Muscle layer of colon (tissue), 2 donors: Measurements from ENCODE around the gene UGDH.

Experiments used
- H3K27ac ChIP-seq: one replicate; pipeline ENCODE4 v1.7.0; 2013; ENCODE audit warnings: low read depth, mild to moderate bottlenecking, low read length, moderate library complexity
- H3K27me3 ChIP-seq, 2 donors: one replicate each; pipeline ENCODE4 v1.7.0; 2013; ENCODE audit warnings: low read length in 2 of 2, mild to moderate bottlenecking in 2 of 2; ENCODE audit not compliant: insufficient read depth in 2 of 2, control insufficient read depth in 1 of 2
- H3K36me3 ChIP-seq: one replicate; pipeline ENCODE4 v1.7.0; 2013; ENCODE audit warnings: mild to moderate bottlenecking, low read length; ENCODE audit not compliant: insufficient read depth
- H3K4me1 ChIP-seq: one replicate; pipeline ENCODE4 v1.7.0; 2013; ENCODE audit warnings: mild to moderate bottlenecking, low read length; ENCODE audit not compliant: insufficient read depth
- H3K4me3 ChIP-seq, 2 donors: one replicate each; pipeline ENCODE4 v1.7.0; 2013; ENCODE audit warnings: low read length in 2 of 2, low read depth in 1 of 2, mild to moderate bottlenecking in 1 of 2, moderate library complexity in 1 of 2
- H3K9ac ChIP-seq: one replicate; pipeline ENCODE4 v1.7.0; 2013; ENCODE audit warnings: low read length
- H3K9me3 ChIP-seq: one replicate; pipeline ENCODE4 v1.7.0; 2013; ENCODE audit warnings: mild to moderate bottlenecking, low read length
- donor health status: abdominal sarcoma.
- donor health status: Adenocarcinoma of cecum.

UGDH gene

DNA sequence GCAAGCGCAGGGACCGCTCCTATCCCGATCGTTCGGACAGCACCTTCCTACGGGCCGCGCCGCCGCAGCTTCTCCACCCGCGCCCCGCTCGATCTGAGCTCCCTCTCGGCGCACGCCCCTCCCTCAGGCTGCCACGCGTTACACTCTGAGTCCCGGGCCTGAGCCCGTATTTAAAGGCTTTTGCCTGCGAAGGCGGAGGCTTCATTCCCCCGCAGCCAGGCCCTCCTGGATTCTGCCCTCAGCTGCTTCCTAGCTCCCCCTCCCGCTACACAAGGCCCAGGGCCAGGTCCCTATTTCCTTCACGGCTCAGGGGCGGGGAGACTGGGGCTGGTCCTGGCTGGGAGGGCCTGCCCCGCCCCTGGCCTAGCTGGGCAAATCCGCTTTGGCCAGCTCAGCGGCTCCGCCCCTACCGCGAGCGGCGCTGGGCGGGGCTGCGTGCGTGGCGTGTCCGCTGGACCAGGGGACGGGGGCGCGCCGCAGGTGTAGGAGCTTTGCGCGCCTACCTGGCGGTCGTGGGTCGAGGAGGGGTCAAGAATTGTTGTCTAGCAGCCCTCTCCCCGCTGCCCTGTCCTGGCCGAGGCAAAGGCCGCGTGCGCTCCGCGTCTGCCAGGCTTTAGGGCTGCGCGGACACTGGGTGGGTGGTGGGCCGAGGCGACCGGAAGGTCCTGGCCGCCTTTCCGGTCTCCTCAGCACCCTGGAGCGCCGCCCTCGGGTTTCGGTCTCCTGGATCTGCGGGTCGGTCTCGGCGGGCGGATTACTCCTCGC lies at the start of gene UGDH:
TSS of gene UGDH (minus strand) at position 144 of the 765 bp plus-strand sequence. CDS start 5,927 bp downstream, outside the sequence.
- Histone ChIP-seq H3K27me3 (no peaks in the 10 kb centered on the region), H3K4me1 (peaks cover 16% of the 10 kb centered on the region), H3K9ac (peak within 1 kb of the TSS; percentile 81), H3K36me3 (peaks cover 5% of the 10 kb centered on the region), H3K4me3 (peak within 1 kb of the TSS; percentile 30 to 79), H3K9me3 (no peaks in the 10 kb centered on the region), H3K27ac (peak within 1 kb of the TSS; percentile 90)

- peaks cover 5% of the 10 kb centered on the region for H3K36me3 ChIP-seq
- H3K4me3 ChIP-seq = no peak overlapping the region
- H3K27me3 ChIP-seq = no peaks in the 10 kb centered on the region
- no peaks in the 10 kb centered on the region for H3K9me3 ChIP-seq
- no peak overlapping the region for H3K9ac ChIP-seq
- H3K27ac ChIP-seq = no peak overlapping the region
- no peaks in the 10 kb centered on the region for H3K4me1 ChIP-seq
These were observed 47.7 kb upstream of the UGDH start for GRCh38 chr4:39574946-39575345.

DNA sequence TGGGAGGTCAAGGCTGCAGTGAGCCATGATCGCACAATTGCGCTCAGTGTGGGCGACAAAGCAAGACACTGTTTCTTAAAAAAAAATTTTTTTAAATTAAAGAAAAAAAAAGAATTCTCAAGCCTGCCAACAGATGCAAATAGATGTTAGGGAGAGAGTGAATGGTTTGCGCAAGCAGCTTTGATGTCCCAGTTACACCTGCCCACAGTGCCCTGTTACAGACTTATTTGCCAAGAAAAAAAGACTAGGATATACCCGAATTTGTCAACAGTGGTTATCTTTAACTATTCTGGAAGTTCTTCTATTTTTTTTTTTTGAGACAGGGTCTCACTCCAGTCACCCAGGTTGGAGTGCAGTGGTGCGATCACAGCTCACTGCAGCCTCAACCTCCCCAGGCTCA lies 44.3 kb upstream of the UGDH start:
- Histone ChIP-seq H3K27me3 (no peaks in the 10 kb centered on the region), H3K9me3 (no peaks in the 10 kb centered on the region), H3K4me1 (no peaks in the 10 kb centered on the region)

DNA sequence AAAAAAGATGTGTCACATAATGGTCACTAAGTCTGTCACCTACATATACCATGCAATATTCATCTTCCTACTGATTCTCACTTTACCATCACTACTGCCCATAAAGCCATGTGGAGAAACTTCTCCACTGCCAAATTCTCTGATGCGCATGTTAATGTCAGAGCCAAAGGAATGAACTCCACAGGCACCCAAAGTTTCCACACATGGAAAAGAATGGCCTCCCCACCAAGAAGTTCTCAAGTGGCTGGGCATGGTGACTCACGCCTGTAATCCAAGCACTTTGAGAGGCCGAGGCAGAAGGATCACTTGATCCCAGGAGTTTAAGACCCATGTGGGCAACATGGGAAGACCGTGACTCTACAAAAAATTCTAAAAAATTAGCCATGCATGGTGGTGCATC lies 43.8 kb upstream of the UGDH start:
- Histone ChIP-seq H3K9ac (no peak overlapping the region), H3K27ac (no peak overlapping the region), H3K36me3 (peaks cover 5% of the 10 kb centered on the region), H3K9me3 (no peaks in the 10 kb centered on the region), H3K27me3 (no peaks in the 10 kb centered on the region), H3K4me1 (no peaks in the 10 kb centered on the region), H3K4me3 (no peak overlapping the region)

More for the DNA sequence above, 44.3 kb upstream of the UGDH start:
- H3K27ac ChIP-seq = no peak overlapping the region
- H3K9ac ChIP-seq = no peak overlapping the region
- H3K4me3 ChIP-seq = no peak overlapping the region
- H3K36me3 ChIP-seq = peaks cover 5% of the 10 kb centered on the region

GRCh38 chr4:39569209-39569608 lies 42.0 kb upstream of the UGDH start:
- H3K9ac ChIP-seq = no peak overlapping the region
- H3K4me1 ChIP-seq = no peaks in the 10 kb centered on the region
- H3K4me3 ChIP-seq = no peak overlapping the region
- H3K36me3 ChIP-seq = peaks cover 14% of the 10 kb centered on the region
- H3K27me3 ChIP-seq = no peaks in the 10 kb centered on the region
- H3K27ac ChIP-seq = no peak overlapping the region
- H3K9me3 ChIP-seq = no peaks in the 10 kb centered on the region

DNA sequence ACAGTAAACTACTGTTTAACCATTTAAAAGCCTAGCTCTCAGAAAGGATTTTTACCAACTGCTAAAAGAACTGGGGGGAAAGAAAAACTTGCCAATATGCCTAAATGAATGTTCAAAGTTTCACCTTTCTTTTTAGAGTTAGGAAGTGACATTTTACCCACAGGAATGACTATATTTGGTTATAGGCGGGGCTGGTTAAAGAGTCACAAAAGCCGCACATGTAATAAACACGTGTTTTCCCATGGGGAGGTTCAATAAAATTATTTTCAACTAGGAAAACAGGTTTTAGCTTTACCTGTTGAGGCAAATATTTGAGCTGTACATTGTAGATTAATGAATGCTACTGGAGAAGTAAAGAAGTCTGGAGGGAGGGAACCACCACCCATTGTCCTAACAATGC lies 41.6 kb upstream of the UGDH start:
- H3K4me1 ChIP-seq = no peaks in the 10 kb centered on the region
- H3K9me3 ChIP-seq = no peaks in the 10 kb centered on the region
- peaks cover 15% of the 10 kb centered on the region for H3K36me3 ChIP-seq
- no peak overlapping the region for H3K4me3 ChIP-seq
- H3K27ac ChIP-seq = no peak overlapping the region
- H3K9ac ChIP-seq = no peak overlapping the region
- H3K27me3 ChIP-seq = no peaks in the 10 kb centered on the region

DNA sequence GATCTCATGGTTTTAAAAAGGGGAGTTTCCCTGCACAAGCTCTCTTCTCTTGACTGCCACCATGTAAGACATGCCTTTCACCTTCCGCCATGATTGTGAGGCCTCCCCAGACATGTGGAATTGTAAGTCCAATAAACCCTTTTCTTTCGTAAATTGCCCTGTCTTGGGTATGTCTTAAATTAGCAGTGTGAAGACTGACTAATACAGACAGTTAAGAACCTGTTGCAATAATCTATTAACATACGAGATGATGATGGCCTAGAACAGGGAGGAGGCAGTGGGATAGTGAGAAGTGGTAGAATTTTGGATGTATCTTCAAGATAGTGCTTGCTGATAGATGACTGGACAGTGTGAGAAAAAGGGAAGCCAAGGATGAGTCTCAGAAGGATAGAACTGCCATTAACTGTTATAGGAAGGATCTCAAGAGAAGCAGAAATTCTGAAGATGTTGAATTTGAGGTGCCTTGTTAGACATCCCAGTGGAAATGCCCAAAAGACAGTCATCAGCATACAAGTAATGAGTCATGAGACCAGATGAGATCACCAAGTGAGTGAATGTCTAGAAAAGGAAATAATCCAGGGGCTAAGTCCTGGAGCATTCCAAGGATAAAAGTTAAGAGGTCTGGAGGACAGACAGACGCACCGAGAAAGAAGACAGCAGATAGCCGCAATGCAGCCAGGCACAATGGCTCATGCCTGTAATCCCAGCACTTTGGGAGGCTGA lies 38.8 kb upstream of the UGDH start:
- H3K9me3 ChIP-seq = no peaks in the 10 kb centered on the region
- H3K4me1 ChIP-seq = no peaks in the 10 kb centered on the region
- H3K9ac ChIP-seq = no peak overlapping the region
- no peaks in the 10 kb centered on the region for H3K27me3 ChIP-seq
- H3K4me3 ChIP-seq = no peak overlapping the region
- no peak overlapping the region for H3K27ac ChIP-seq
- peaks cover 13% of the 10 kb centered on the region for H3K36me3 ChIP-seq

GRCh38 chr4:39563346-39563847 lies 36.2 kb upstream of the UGDH start:
- peaks cover 10% of the 10 kb centered on the region for H3K36me3 ChIP-seq
- H3K9ac ChIP-seq = no peak overlapping the region
- H3K27me3 ChIP-seq = no peaks in the 10 kb centered on the region
- no peaks in the 10 kb centered on the region for H3K9me3 ChIP-seq
- no peak overlapping the region for H3K4me3 ChIP-seq
- no peak overlapping the region for H3K27ac ChIP-seq
- no peaks in the 10 kb centered on the region for H3K4me1 ChIP-seq

- H3K9me3 ChIP-seq = no peaks in the 10 kb centered on the region
- no peak overlapping the region for H3K27ac ChIP-seq
- H3K36me3 ChIP-seq = peaks cover 10% of the 10 kb centered on the region
- H3K27me3 ChIP-seq = no peaks in the 10 kb centered on the region
- H3K4me1 ChIP-seq = no peaks in the 10 kb centered on the region
- no peak overlapping the region for H3K4me3 ChIP-seq
- no peak overlapping the region for H3K9ac ChIP-seq
These were observed 35.6 kb upstream of the UGDH start for GRCh38 chr4:39562792-39563191.

GRCh38 chr4:39559626-39560025 lies 32.4 kb upstream of the UGDH start:
- H3K4me3 ChIP-seq = no peak overlapping the region
- peaks cover 6% of the 10 kb centered on the region for H3K36me3 ChIP-seq
- H3K4me1 ChIP-seq = no peaks in the 10 kb centered on the region
- no peaks in the 10 kb centered on the region for H3K27me3 ChIP-seq
- no peaks in the 10 kb centered on the region for H3K9me3 ChIP-seq
- H3K9ac ChIP-seq = no peak overlapping the region
- H3K27ac ChIP-seq = no peak overlapping the region

- no peak overlapping the region for H3K9ac ChIP-seq
- H3K36me3 ChIP-seq = no peaks in the 10 kb centered on the region
- H3K27me3 ChIP-seq = no peaks in the 10 kb centered on the region
- H3K4me3 ChIP-seq = no peak overlapping the region
- no peak overlapping the region for H3K27ac ChIP-seq
- H3K9me3 ChIP-seq = no peaks in the 10 kb centered on the region
- no peaks in the 10 kb centered on the region for H3K4me1 ChIP-seq
These were observed 28.2 kb upstream of the UGDH start for GRCh38 chr4:39555472-39555871.
